Panc1 (cell line): ENCODE measurements around the gene ATXN2.

Experiments used
- CTCF ChIP-seq: fragments of 450-650 bp; IDR thresholded peaks from 2 replicates; pipeline ENCODE4 v1.5.1; 2017; ENCODE audit warnings: mild to moderate bottlenecking
- POLR2AphosphoS5 ChIP-seq: IDR thresholded peaks from 2 replicates; pipeline ENCODE4 v1.6.1; 2012; ENCODE audit warnings: mild to moderate bottlenecking, low read depth, low read length, moderate library complexity
- REST ChIP-seq, 2 experiments: IDR thresholded peaks; 2 replicates each; pipeline ENCODE4 v1.6.1; 2011 to 2012; ENCODE audit warnings: low read depth in 2 of 2, control low read depth in 1 of 2, low read length in 1 of 2, mild to moderate bottlenecking in 1 of 2, moderate library complexity in 1 of 2; ENCODE audit not compliant: insufficient read depth in 1 of 2
- SIN3A ChIP-seq: IDR thresholded peaks from 2 replicates; pipeline ENCODE4 v1.6.1; 2012; ENCODE audit warnings: low read depth, mild to moderate bottlenecking, low read length, moderate library complexity, borderline replicate concordance; ENCODE audit not compliant: insufficient read depth

GRCh38 chr12:111505601-111506036, 93.5 kb downstream of the ATXN2 start:
- TF ChIP-seq CTCF (no peak), POLR2AphosphoS5 (no peak), REST (IDR thresholded peaks at IDR 0.05; ENCODE audit: insufficient read depth in 1 of 2, low read depth in 2 of 2, low read length in 1 of 2) (no peak), SIN3A (no peak)
